ENCODE measurements around the gene DGAT2. TPM values are rescaled to one million over a fixed set of nuclear protein-coding genes. Genes with fewer than 3 reads are reported as not detected.
A peak's percentile ranks its signal among the peaks of the same experiment; 100 is the strongest.

Gene DGAT2
- total and polyA plus RNA-seq, 4 donors = 4.2 to 54.0 (median 8.4) TPM

- no peak overlapping the region for H3K27ac ChIP-seq (ENCODE audit: low read depth in 1 of 2, low read length in 1 of 2)
- peaks cover 0 to 14% (median 8%) of the 10 kb centered on the region in 5 donors for H3K4me1 ChIP-seq (ENCODE audit: control insufficient read depth in 5 of 5, insufficient read depth in 5 of 5, low read length in 5 of 5)
- H3K27me3 ChIP-seq (ENCODE audit: control insufficient read depth in 3 of 3, insufficient read depth in 3 of 3, low read length in 2 of 3) = no peaks in the 10 kb centered on the region
- no peak overlapping the region for H3K9ac ChIP-seq (ENCODE audit: insufficient read depth in 1 of 2, low read length in 2 of 2)
- ATAC-seq (ENCODE audit: insufficient read depth, low FRiP score) (no peak), DNase-seq (no peak)
- no peak for TF ChIP-seq CTCF (IDR thresholded peaks at IDR 0.05; ENCODE audit: control extremely low read depth, extremely low read depth)
- peaks cover 0 to 3% (median 0%) of the 10 kb centered on the region in 4 donors for H3K36me3 ChIP-seq (ENCODE audit: control insufficient read depth in 4 of 4, insufficient read depth in 4 of 4, low read length in 4 of 4)
- no peak overlapping the region for H3K4me3 ChIP-seq
- H3K9me3 ChIP-seq (ENCODE audit: control insufficient read depth in 4 of 4, insufficient read depth in 3 of 4, low read length in 3 of 4) = no peaks in the 10 kb centered on the region
- WGBS, 2 donors = 57 to 65% methylated on average over 3 of the region's 3 CpGs
These were observed 54.0 kb downstream of the DGAT2 start for GRCh38 chr11:75822541-75822940.

GRCh38 chr11:75823415-75823814 is 54.8 kb downstream of the DGAT2 start:
- Histone ChIP-seq H3K4me1 (ENCODE audit: control insufficient read depth in 5 of 5, insufficient read depth in 5 of 5, low read length in 5 of 5) (peaks cover 0 to 17% (median 10%) of the 10 kb centered on the region in 5 donors), H3K9ac (ENCODE audit: insufficient read depth in 1 of 2, low read length in 2 of 2) (no peak overlapping the region), H3K4me3 (no peak overlapping the region), H3K9me3 (ENCODE audit: control insufficient read depth in 4 of 4, insufficient read depth in 3 of 4, low read length in 3 of 4) (no peaks in the 10 kb centered on the region), H3K36me3 (ENCODE audit: control insufficient read depth in 4 of 4, insufficient read depth in 4 of 4, low read length in 4 of 4) (peaks cover 0 to 3% (median 0%) of the 10 kb centered on the region in 4 donors), H3K27ac (ENCODE audit: low read depth in 1 of 2, low read length in 1 of 2) (peak overlapping the region in 1 of 2 donors; percentile 40), H3K27me3 (ENCODE audit: control insufficient read depth in 3 of 3, insufficient read depth in 3 of 3, low read length in 2 of 3) (no peaks in the 10 kb centered on the region)
- DNase-seq (no peak), ATAC-seq (ENCODE audit: insufficient read depth, low FRiP score) (no peak)
- WGBS, 2 donors = 78 to 84% methylated on average over 4 of the region's 4 CpGs
- TF ChIP-seq CTCF (IDR thresholded peaks at IDR 0.05; ENCODE audit: control extremely low read depth, extremely low read depth) = no peak

GRCh38 chr11:75823946-75824345 is 55.4 kb downstream of the DGAT2 start:
- Histone ChIP-seq H3K27ac (ENCODE audit: low read depth in 1 of 2, low read length in 1 of 2) (no peak overlapping the region), H3K4me3 (no peak overlapping the region), H3K36me3 (ENCODE audit: control insufficient read depth in 4 of 4, insufficient read depth in 4 of 4, low read length in 4 of 4) (peaks cover 0 to 3% (median 0%) of the 10 kb centered on the region in 4 donors), H3K4me1 (ENCODE audit: control insufficient read depth in 5 of 5, insufficient read depth in 5 of 5, low read length in 5 of 5) (peaks cover 0 to 20% (median 11%) of the 10 kb centered on the region in 5 donors), H3K9me3 (ENCODE audit: control insufficient read depth in 4 of 4, insufficient read depth in 3 of 4, low read length in 3 of 4) (no peaks in the 10 kb centered on the region), H3K27me3 (ENCODE audit: control insufficient read depth in 3 of 3, insufficient read depth in 3 of 3, low read length in 2 of 3) (no peaks in the 10 kb centered on the region), H3K9ac (ENCODE audit: insufficient read depth in 1 of 2, low read length in 2 of 2) (no peak overlapping the region)
- no peak for ATAC-seq (ENCODE audit: insufficient read depth, low FRiP score)
- TF ChIP-seq CTCF (IDR thresholded peaks at IDR 0.05; ENCODE audit: control extremely low read depth, extremely low read depth) = no peak
- WGBS, 2 donors = 40 to 64% methylated on average over 4 of the region's 4 CpGs
- peak in 2 of 3 donors; percentile 32 to 54 for DNase-seq

Data from lung (tissue), 12 donors.